SHP77 treated with DMSO at 0.1 percent for 48 hours (cell line): ENCODE results near the gene APPBP2.
"Not testable (repeated sequence)": the region's sequence is repeated elsewhere in the genome, so short reads cannot be mapped to it uniquely, and the experiment has no call there.

ENCODE experiments used
- DNase-seq: peaks from one replicate; lab custom pipeline; 2025; lab: John Stamatoyannopoulos, UW

APPBP2 gene

DNA sequence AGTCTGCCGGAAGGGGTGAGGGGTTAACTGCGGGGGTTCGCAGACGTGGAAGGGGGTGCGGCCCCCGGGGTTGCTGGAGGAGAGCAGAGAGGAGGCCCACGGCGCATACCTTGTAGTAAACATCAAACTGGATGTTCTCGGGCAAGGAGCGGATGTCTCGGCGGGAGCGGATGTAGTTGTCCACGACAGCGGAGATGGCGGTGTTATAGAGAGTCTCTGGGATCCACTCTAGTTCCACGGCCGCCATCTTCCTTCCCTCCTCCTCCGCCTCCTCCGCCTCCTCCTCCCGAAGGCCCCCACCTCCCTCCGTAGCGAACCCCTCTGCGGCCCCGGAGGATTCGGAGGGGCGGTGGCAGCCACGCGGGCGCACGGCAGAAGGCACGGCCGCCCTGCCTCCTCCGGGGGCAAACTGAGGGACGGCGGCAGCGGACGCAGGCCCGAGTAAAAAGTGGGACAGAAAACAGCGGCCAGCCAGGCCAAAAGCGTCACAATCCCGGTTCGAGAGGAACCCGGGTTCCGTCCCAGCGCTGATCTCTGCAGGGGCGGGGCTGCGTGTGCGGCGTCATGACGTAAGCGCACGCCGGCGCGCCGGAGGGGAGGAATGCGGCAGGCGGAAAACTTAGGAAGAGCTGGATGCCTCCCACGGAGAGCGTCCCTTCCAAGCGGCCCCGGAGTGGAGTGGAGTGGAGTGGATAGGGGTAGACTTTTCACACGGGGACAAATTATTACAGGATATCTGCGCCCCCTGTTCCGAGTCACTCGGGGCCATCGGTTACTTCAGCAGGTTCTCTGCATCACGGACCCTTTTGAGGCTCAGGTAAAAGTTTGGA is at the start of gene APPBP2:
Gene APPBP2 (minus strand): TSS at position 558 of the 830 bp plus-strand sequence. CDS start 311 bp downstream, at position 247.
- DNase-seq = peak; percentile 44

DNA sequence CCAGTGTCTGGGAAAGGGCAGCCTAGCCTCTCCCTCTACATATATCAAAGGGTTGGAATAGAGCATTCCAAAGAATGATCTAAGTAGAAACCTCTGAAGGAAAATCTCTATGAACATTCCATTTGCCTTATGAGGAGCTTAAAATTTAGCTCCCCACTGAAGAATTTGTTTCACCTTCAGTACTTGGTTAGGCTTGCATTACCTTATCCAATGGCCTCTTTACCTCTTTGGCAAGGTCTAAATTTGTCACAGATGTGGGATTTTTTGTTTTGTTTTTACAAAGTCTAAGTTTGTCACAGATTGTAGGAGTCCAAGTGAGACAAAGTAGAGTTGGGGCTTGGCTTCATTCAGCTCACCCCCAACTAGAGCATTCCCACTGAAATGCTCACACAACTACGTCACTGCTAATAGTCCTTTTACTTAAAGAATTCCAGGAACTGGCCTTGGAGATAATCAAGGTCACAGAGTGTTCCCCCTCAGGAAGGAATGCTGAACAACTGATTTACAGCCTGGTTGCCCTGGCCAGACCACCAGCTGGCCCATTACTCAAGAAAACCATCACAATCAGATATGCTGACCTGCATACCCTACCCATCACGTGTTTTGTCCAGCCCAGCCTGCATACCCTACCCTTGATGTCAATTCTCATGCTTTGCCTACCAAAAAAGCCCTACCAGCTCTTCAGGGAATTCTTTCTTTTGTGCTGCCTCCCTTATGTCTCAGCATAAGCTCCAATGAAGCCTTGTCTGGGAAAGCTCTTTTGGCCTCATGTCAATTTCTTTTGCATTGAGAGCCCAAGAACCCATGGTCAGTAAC is 47.4 kb upstream of the APPBP2 start:
- no peak for DNase-seq

DNA sequence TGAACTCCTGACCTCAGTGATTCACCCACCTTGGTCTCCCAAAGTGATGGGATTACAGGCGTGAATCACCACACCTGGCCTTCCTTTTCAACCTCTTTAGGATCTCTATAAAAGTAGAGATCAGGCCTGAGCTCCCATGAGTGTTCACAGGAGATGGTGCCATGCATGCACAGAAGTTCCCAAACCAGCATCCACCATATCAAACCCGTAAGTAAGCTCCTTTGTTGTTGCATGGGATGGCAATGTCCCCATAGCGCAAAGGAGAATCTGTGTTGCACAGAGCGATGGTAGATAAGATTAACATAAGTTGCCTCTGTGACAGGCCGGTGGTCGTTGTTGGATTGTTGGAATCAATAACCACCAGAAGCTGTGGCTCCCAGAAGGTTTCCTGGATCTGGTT is 39.2 kb upstream of the APPBP2 start:
- no peak for DNase-seq

DNA sequence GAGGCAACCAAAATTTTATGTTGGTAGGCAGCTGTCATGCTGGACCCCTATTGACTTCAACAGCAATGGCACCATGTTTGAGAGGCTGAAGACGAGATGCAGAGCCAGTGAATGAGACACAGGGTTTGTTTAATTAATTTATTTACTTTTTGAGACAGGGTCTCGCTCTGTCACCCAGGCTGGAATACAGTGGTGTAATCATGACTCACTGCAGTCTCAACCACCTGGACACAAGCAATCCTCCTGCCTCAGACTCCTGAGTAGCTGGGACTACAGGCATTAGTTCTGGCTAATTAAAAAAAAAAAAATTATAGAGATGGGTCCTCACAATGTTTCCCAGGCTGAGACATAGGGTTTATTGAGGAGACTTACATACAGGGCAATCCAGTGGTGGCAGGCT is 37.7 kb upstream of the APPBP2 start:
- DNase-seq = peak; percentile 63

DNA sequence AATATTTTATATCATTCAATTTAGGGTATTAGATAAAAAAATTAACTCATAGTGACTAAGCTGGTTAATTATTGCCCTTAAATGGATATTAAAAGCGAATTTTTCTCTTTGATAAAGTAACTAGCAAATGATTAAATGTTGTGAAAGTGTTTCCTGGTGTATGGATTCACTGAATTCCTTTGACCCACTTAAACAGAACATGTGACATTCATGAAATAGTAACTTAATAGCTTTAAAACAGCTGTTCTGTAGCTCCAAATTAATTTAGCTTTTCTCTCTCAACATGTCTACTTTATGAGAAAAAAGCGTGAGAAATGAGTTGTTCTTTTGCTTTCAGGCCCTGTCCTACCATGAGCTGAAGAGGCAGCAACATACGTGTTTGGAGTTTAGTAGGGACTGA is 36.4 kb upstream of the APPBP2 start:
- no peak for DNase-seq

DNA sequence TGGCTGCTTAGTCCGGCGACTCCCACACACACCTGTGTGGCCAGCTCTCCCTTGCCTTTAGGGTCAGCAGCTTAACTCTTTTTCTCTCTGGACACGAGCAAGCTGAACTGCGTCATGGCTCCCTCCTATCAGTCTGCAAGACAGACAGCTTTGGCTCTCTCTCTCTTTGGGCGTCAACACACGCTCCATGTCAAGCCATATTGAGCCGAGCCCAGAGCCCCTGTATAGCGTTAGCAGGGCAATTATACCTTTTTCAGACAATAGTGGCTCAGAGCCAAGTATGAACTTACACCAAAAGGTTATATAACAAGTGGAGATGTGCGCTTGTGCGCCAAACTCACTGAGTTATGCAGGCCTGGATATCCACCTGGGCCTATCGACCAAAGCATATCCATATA is 34.8 kb upstream of the APPBP2 start:
- no peak for DNase-seq

- DNase-seq = no peak
These were observed 34.2 kb upstream of the APPBP2 start for GRCh38 chr17:60559995-60560859.

DNA sequence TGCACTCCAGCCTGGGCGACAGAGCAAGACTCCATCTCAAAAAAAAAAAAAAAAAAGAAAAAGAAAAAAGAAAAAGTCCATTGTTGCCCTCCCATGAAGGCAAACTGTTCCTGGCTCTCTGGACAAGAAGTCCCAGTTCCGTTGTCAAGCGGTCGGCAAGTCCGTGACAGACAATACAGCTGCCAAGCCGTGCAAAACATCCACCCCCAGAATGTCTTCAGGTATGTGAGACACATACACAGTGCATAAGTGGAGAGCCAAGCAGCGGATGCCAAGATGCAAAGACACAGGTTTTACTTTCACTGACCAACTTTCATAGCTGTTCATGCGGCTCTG is 33.6 kb upstream of the APPBP2 start:
- no peak for DNase-seq

GRCh38 chr17:60557805-60558204 is 31.8 kb upstream of the APPBP2 start:
- no peak for DNase-seq

DNA sequence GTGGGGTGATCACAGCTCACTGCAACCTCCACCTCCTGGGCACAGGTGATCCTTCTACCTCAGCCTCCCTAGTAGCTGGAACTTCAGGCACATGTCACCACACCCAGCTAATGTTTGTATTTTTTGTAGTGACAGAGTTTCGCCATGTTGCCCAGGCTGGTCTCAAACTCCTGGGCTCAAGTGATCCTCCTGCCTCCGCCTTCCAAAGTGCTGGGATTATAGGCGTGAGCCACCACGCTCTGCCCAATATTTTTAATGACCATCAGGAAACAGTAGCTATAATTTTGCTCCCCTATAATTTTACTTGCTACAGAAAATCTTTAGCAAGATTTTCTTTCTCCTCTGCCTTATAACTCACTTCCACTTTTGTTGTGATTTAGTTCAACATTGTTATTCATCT is 29.7 kb upstream of the APPBP2 start:
- no peak for DNase-seq

DNA sequence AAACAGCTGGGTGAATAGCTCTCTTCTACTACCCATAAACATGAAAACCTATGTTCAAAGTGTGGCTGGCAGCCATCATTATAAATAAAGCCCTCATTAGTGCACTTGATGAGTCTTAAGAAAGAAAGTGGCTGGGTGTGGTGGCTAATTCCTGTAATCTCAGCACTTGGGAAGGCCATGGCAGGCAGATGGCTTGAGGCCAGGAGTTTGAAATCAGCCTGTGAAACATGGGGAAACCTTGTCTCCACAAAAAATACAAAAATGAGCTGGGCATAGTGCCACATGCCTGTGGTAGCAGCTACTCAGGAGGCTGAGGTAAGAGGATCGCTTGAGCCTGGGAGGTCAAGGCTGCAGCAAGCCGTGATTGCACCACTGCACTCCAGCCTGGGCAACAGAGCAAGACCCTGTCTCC is 28.3 kb upstream of the APPBP2 start:
- no peak for DNase-seq

DNA sequence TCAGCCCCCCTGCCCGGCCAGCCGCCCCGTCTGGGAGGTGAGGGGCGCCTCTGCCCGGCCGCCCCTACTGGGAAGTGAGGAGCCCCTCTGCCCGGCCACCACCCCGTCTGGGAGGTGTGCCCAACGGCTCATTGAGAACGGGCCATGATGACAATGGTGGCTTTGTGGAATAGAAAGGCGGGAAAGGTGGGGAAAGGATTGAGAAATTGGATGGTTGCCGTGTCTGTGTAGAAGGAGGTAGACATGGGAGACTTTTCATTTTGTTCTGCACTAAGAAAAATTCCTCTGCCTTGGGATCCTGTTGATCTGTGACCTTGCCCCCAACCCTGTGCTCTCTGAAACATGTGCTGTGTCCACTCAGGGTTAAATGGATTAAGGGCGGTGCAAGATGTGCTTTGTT is 26.2 kb upstream of the APPBP2 start:
- DNase-seq = not testable (repeated sequence)

DNA sequence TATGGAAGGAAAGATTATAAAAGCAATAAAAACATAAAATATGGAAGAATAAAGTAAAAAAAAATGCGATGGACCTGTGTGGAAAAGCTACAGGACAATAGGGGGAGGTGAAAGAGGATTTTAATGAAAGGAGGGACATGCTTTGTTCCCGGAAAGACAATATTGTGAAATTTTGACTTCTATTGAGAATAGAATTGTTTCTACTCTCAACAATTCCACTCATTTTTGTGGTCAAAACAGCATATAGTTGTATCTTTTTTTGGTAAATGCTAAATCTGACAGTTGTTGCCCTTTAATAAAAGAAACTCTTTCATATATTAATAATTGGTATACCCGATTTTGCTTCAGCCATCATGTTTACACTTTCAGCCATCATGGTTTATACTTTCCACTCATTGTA is 22.9 kb upstream of the APPBP2 start:
- DNase-seq = no peak

- no peak for DNase-seq
These were observed 19.6 kb upstream of the APPBP2 start for GRCh38 chr17:60545465-60546191.

DNA sequence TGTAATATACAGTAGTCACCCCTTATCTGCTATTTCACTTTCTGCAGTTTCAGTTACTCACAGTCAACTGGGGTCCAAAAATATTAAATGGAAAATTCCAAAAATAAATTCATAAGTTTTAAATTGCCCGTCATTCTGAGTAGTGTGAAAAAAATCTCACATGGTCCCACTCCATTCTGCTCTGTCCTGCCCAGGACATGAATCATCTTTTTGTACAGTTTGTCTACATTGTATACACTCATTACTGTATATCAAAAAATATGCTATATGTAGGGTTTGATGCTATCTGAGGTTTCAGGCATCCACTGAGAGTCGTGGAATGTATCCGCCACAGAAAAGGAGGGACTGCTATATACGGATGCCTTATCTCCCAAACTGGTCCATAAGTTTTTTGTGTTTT is 16.0 kb upstream of the APPBP2 start:
- no peak for DNase-seq

DNA sequence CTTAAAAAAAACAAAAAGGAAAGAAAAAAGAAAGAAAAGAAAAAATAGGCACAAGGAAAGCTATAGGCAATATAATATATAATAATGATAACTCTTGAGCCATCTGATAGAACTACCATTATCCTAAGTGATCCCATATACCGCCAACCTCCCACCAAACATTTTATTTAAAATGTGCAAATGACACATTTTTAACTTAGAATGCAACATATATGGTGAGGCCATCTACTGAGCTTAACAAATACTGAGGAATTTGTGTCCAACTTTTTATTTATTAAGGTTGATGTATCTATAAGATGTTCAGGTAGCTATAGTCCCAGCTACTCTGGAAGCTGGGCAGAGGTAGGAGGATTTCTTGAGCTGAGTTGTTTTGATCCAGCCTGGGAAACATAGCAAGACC is 14.4 kb upstream of the APPBP2 start:
- no peak for DNase-seq

DNA sequence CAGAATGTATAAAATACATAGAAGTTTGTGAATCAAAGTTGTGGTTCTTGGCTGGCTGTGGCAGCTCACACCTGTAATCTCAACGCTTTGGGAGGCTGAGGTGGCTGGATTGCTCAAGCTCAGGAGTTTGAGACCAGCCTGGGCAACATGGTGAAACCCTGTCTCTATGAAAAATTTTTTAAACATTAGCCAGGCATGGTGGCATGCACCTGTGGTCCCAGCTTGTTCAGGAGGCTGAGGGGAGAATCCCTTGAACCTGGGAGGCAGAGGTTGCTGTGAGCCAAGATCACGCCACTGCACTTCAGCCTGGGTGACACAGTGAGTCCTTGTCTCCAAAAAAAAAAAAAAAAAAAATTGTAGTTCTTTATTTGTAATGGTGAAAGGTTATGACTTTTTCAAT is 13.8 kb upstream of the APPBP2 start:
- DNase-seq = no peak

DNA sequence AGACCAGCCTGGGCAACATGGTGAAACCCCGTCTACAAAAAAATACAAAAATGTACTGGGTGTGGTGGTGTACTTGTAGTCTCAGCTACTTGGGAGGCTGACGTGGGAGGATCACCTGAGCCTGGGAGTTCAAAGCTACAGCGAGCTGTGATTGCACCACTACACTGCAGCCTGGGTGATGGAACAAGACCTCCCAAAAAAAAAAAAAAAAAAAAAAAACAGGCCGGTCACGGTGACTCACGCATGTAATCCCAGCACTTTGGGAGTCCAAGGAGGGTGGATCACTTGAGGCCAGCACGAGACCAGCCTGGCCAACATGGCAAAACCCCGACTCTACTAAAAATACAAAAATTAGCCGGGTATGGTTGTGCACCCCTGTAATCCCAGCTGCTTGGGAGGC is 12.7 kb upstream of the APPBP2 start:
- DNase-seq = no peak

DNA sequence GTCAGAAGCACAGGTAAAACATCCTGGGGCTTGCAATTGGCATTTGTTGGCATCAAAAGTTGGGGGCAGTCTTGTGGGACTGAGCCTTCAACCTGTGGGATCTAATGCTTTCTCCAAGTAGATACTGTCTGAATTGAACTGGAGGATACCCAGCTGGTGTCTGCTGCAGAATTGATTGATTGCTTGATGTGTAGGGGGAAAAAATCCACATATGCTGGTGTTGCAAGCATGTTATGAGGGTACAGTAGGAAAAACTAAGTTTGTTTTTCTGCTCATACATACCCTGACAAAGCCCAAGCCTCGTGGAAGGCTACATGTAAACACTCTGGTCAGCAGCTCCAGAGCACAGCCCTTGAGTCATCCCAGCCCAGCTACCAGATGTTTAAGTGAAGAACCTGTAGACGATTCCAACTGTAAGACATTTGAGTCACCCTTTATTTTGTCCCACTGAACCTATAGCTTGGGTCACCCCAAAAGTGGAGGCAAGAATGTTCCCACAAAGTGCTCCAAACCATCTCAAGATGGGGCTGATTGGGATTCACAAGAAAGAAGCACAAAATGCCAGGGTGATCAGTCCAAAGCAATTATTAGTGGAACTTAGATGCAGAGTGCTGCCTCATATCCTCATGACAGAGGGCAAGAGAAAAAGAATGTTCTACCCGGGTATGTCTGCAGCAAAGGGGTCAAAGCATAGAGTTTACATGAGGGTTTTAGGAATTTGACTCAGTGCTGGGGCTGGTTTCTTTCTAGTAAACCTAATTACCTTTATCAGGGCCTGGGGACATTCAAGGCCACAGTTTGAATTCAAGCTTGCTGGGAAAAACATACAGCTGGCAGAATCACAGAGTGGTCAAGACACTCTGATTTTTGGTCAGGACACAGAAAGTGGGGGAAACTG is 9.6 kb upstream of the APPBP2 start:
- DNase-seq = no peak

DNA sequence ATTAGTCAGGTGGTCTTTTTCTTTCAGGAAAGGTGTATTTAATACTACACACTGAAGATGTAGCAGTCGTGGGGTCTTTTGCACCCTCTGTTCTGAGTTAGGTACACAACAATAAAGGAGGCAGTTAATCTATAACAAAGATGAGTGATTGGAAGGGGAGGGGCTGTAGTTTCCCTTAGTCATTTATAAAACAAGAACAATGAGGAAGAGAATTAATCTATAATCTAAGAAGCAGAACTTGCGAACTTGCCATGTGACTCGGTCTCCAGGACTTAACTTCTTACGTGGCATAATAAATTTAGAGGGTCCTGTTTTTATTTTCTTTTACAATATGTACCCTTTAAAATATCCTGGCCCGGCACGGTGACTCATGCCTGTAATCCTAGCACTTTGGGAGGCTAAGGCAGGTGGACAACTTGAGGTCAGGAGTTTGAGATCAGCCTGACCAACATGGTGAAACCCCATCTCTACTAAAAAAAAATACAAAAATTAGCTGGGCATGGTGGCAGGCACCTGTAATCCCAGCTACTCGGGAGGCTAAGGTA is 8.6 kb upstream of the APPBP2 start:
- DNase-seq = no peak
